Neutrophil (primary cell): ENCODE measurements around the gene SOBP.

ENCODE experiments used
- H3K27ac ChIP-seq: fragments of 200-600 bp; sonication (generic); 2 replicates; pipeline ENCODE4 v1.5.1; 2016; ENCODE audit warnings: mild to moderate bottlenecking, moderate library complexity
- H3K27me3 ChIP-seq: fragments of 200-600 bp; sonication (generic); 2 replicates; pipeline ENCODE4 v1.6.0; 2016; ENCODE audit warnings: mild to moderate bottlenecking
- H3K36me3 ChIP-seq: fragments of 200-600 bp; sonication (generic); 2 replicates; pipeline ENCODE4 v1.5.1; 2017
- H3K4me1 ChIP-seq, 2 experiments: fragments of 200-600 bp in 1 of 2; sonication (generic) in 1 of 2; 1 replicate in 1 of 2; 2 replicates in 1 of 2; pipeline versions ENCODE4 v1.5.1 to v1.6.1; 2013 to 2016; ENCODE audit warnings: low read depth in 1 of 2, low read length in 1 of 2, mild to moderate bottlenecking in 1 of 2, moderate library complexity in 1 of 2; ENCODE audit not compliant: control insufficient read depth in 1 of 2, insufficient read depth in 1 of 2
- H3K4me3 ChIP-seq, 2 experiments: fragments of 200-600 bp in 1 of 2; sonication (generic) in 1 of 2; 1 replicate in 1 of 2; 2 replicates in 1 of 2; pipeline ENCODE4 v1.5.1; 2013 to 2016; ENCODE audit warnings: low read depth in 1 of 2, low read length in 1 of 2, mild to moderate bottlenecking in 1 of 2, moderate library complexity in 1 of 2
- H3K9me3 ChIP-seq: fragments of 200-600 bp; sonication (generic); 2 replicates; pipeline ENCODE4 v1.5.1; 2016
- TF ChIP-seq, protein P1 (sequence below): fragments of 200-600 bp; sonication (generic); IDR thresholded peaks from 2 replicates; pipeline ENCODE4 v1.5.1; 2016; ENCODE audit warnings: antibody characterized with exemption

The SOBP gene

GRCh38 chr6:107625264-107625663, 135.3 kb downstream of the SOBP start:
- Histone ChIP-seq H3K4me1 (no peaks in the 10 kb centered on the region), H3K36me3 (no peaks in the 10 kb centered on the region), H3K27ac (no peak overlapping the region), H3K27me3 (peaks cover 92% of the 10 kb centered on the region), H3K9me3 (no peaks in the 10 kb centered on the region), H3K4me3 (no peak overlapping the region)
- TF ChIP-seq, protein P1, sequence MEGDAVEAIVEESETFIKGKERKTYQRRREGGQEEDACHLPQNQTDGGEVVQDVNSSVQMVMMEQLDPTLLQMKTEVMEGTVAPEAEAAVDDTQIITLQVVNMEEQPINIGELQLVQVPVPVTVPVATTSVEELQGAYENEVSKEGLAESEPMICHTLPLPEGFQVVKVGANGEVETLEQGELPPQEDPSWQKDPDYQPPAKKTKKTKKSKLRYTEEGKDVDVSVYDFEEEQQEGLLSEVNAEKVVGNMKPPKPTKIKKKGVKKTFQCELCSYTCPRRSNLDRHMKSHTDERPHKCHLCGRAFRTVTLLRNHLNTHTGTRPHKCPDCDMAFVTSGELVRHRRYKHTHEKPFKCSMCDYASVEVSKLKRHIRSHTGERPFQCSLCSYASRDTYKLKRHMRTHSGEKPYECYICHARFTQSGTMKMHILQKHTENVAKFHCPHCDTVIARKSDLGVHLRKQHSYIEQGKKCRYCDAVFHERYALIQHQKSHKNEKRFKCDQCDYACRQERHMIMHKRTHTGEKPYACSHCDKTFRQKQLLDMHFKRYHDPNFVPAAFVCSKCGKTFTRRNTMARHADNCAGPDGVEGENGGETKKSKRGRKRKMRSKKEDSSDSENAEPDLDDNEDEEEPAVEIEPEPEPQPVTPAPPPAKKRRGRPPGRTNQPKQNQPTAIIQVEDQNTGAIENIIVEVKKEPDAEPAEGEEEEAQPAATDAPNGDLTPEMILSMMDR: no peak

DNA sequence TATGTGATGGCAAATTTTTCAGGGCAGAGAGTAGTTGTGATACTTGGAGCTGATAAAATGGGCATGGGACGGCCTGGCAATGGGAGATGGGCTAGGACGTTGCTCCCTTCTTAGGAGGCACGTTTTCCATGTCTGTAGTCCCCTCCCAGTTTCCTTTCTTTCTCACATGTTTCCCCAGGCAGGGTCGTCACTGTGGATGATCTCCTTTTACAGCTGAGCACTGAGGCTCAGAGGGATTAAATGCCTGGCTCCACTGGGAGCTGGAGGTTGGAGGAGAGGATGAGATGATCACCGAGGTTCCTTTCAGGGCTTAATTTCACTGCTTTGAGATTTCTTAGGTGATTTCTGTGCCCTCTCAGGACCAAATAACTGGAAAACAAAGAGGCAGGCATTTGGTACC, 136.7 kb downstream of the SOBP start:
- H3K4me1 ChIP-seq: no peaks in the 10 kb centered on the region
- H3K36me3 ChIP-seq: no peaks in the 10 kb centered on the region
- no peak overlapping the region for H3K4me3 ChIP-seq
- no peak overlapping the region for H3K27ac ChIP-seq
- H3K9me3 ChIP-seq: no peaks in the 10 kb centered on the region
- H3K27me3 ChIP-seq: peaks cover 100% of the 10 kb centered on the region
- TF ChIP-seq, protein P1: no peak

GRCh38 chr6:107627969-107628368, 138.1 kb downstream of the SOBP start:
- Histone ChIP-seq H3K4me1 (no peaks in the 10 kb centered on the region), H3K4me3 (no peak overlapping the region), H3K27me3 (peaks cover 100% of the 10 kb centered on the region), H3K27ac (no peak overlapping the region), H3K36me3 (no peaks in the 10 kb centered on the region), H3K9me3 (no peaks in the 10 kb centered on the region)
- TF ChIP-seq, protein P1: no peak

- H3K4me3 ChIP-seq: no peak overlapping the region
- no peaks in the 10 kb centered on the region for H3K36me3 ChIP-seq
- H3K9me3 ChIP-seq: no peaks in the 10 kb centered on the region
- H3K27ac ChIP-seq: no peak overlapping the region
- H3K4me1 ChIP-seq: no peaks in the 10 kb centered on the region
- TF ChIP-seq, protein P1: no peak
- H3K27me3 ChIP-seq: peaks cover 100% of the 10 kb centered on the region
Observed at GRCh38 chr6:107628878-107629277, 139.0 kb downstream of the SOBP start.

GRCh38 chr6:107629548-107630129, 139.7 kb downstream of the SOBP start:
- H3K4me3 ChIP-seq: no peak overlapping the region
- H3K9me3 ChIP-seq: no peaks in the 10 kb centered on the region
- H3K27ac ChIP-seq: no peak overlapping the region
- H3K27me3 ChIP-seq: peaks cover 100% of the 10 kb centered on the region
- TF ChIP-seq, protein P1: no peak
- peaks cover 5 to 6% of the 10 kb centered on the region in 2 experiments for H3K4me1 ChIP-seq
- no peaks in the 10 kb centered on the region for H3K36me3 ChIP-seq
